Esophagus squamous epithelium (tissue), 4 donors: ENCODE measurements around the gene TIGAR.

Source experiments
- CTCF ChIP-seq, 6 experiments: fragments of 450-650 bp in 4 of 6; fragments of 200-600 bp in 2 of 6; sonication (generic) in 2 of 6; IDR thresholded peaks; one replicate each; pipeline ENCODE4 v1.5.1; 2016 to 2019; ENCODE audit warnings: antibody characterized with exemption in 6 of 6, mild to moderate bottlenecking in 4 of 6, moderate library complexity in 4 of 6
- POLR2A ChIP-seq, 4 donors: fragments of 450-650 bp; IDR thresholded peaks; one replicate each; pipeline ENCODE4 v1.6.1; 2017; ENCODE audit warnings: antibody characterized with exemption in 4 of 4, mild to moderate bottlenecking in 4 of 4, moderate library complexity in 3 of 4

GRCh38 chr12:4355156-4356040, 34.4 kb downstream of the TIGAR start:
- no peak for TF ChIP-seq CTCF (IDR thresholded peaks at IDR 0.05)
- TF ChIP-seq POLR2A (IDR thresholded peaks at IDR 0.05), result no peak
